ENCODE results near the gene ACHE.

- TF ChIP-seq CTCF (IDR thresholded peaks at IDR 0.05) (no peak), POLR2A (IDR thresholded peaks at IDR 0.05) (no peak), POLR2AphosphoS5 (IDR thresholded peaks at IDR 0.05; ENCODE audit: insufficient read depth in 1 of 2, low read depth in 1 of 2) (no peak)
These were observed 14.6 kb downstream of the ACHE start for GRCh38 chr7:100881136-100881535.

Data from vagina (tissue), 2 donors.